HG02642 (cell line): ENCODE data around the gene CLTCL1.
"Not testable (repeated sequence)": the region's sequence is repeated elsewhere in the genome, so short reads cannot be mapped to it uniquely, and the experiment has no call there.

Experiments used
- ATAC-seq: cut with Tn5 transposase; IDR thresholded peaks from one replicate; pipeline ENCODE4 v1.9.1; 2021; ENCODE audit warnings: mild to moderate bottlenecking; ENCODE audit not compliant: unreplicated experiment, poor library complexity

CLTCL1 gene

DNA sequence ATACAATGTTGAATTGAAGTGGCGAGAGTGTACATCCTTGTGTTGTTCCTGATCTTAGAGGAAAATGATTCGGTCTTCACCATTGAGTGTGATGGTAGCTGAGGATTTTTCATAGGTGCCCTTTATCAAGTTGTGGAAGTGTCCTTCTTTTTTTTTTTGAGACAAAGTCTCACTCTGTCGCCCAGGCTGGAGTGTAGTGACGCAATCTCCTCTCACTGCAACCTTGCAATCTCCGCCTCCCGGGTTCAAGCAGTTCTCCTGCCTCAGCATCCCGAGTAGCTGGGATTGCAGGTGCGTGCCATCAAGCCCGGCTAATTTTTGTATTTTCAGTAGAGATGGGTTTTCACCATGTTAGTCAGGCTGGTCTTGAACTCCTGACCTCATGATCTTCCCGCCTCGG lies 132.9 kb downstream of the CLTCL1 start:
- not testable (repeated sequence) for ATAC-seq

DNA sequence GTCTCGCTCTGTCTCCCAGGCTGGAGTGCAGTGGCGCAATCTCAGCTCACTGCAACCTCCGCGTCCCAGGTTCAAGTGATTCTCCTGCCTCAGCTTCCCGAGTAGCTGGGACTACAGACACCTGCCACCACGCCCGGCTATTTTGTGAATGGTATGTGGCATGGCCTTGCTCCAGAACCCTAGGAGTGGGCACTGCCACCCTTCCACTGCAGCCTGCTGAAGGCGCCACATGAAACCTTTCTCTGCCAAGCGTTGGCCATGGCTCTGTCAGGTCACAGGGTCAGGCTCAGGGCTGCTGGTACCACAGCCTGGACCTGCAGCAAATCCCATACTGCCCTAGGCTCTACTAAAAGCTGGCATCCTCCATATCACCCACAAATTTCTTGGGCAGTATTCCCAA lies 135.4 kb downstream of the CLTCL1 start:
- ATAC-seq, result not testable (repeated sequence)

DNA sequence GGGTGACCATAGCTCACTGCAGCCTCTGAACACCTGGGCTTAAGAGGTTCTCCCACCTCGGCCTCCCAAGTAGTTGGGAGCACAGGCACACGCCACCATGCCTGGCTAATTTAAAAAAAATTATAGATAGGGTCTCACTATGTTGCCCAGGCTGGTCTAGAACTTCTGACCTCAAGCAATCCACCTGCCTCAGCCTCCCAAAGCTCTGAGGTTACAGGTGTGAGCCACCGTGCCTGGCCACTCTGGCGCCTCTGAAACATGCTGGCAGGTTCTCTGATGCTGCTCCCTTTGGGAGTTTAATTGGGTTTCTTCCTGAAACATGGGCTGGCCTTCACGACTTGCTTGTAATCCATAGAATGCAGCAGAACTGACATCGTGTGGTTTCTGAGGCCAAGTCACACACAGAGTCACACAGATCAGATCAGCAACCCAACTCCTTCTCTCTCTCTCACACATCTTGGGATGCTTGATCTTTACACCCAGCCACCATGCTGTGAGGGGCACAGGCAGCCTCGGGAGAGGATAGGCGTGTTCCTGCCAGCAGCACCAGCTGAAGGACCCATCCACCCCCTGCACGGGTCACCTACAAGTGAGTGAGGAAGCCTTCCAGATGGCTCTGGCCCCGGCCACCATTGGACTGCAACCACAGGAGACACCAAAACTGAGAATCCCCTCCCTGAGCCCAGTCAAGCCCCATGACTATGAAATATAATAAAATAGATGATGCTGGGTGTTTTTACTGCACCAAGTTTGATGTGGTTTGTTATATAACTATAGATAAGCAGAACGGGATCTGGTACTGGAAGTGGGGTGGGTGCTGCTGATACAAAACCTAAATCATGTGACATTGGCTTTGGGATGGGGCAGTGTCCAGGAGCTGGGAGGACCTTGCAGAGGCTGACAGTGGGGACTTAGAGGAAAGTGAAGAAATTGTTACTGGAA lies 138.3 kb downstream of the CLTCL1 start:
- no peak for ATAC-seq

DNA sequence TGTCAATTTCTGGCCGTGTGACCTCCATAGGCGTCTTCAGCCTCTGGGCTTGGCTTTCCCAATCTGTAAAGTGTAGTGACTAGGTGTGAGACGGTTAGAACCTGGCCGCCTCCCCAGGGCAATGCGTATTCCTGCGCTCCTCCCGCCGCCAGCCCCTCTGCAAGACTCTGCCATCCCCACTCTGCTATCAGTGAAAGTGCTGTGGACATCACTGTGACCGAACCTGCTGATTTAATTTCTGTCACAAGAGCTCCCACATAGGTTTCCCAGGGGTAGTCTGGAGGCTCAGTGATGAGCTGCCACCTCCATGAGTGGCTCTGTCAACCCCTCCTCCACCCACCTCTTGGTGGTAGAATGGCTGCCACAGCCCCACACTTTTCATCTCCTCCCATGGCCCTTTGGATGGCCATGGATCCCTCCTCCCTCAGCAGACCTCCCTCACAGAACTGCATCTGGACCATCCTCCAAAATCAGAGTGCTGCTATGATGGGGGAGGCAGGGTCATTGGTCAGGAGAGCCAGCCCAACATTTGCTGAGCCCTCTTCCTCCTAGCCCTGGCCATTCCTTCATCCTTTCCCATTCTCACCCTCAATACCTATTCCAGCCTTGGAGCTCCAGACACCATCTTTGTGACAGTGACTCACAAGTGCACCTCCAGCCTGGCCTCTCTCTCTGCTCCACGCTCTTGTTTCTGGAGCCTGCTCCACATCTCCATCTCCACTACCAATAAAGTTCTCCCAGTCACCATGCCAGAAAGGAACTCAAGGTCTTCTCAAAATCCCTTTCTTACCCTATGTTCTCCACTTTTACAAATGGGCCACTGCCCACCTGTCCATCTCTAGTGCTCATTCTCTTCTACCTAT lies 140.0 kb downstream of the CLTCL1 start:
- ATAC-seq, result no peak

DNA sequence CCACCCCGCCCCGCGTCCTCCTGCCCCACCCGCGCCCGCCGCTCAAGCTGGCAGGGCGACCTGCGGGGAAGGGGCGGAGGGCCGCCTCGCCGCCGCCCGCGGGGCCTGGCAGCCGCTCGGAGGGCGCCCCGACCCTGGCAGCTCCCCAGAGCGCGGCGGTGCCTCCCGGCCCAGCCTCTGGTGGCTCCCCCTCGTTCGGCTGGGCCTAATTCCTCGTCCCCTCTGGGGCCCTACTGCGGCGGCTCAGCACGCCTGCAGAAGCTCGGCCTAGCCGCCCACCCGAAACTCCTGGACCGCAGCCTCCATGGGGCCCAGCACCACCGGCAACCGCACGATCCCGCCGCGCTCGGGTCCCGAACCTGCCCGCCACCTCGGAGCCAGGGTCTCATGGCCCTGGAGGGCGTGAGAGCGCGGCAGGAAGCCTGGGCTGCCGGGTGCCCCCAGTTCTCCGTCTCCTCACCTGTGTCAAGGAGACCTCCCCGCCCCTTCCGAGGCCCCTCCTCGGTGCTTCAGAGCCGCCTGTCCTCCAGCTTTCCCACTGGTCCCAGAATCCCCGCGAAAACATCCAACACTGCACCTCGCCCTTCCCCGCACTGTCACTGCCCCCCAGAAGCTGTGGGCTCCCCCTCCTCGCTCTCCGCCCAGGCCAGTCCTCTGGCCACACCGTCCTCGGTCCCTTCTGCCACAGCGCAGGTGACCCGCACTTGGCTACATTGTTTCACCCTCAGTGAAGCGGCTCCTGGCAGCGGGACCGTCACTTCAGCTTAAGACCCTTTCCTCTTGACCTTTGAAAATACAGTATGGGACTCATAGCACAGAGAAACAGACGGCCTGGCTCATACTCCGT lies 140.8 kb downstream of the CLTCL1 start:
- no peak for ATAC-seq

DNA sequence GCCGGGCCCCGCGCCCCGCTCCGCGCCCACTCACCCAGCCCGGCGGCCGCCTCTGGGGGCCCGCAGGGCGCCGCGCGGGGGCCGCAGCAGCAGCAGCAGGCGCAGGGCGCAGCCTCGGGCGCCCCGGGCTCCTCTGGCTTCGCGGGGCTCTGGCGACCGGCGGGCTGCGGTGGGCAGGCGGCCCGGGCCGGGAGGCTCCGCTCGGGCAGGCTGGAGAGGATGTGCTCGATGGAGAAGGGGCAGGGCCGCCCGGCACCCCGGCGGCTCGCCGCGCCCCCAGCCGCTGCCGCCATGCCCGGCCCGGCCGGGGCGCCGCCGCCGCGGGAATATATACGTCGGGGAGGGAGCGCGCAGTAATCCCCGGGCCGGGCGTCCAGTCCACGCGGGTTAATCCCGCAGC lies 141.5 kb downstream of the CLTCL1 start, which contains the start of gene GSC2:
GSC2 (minus strand) TSS at position 302 of the 400 bp plus-strand sequence; CDS start at position 293, 9 bp downstream.
- ATAC-seq, result no peak

DNA sequence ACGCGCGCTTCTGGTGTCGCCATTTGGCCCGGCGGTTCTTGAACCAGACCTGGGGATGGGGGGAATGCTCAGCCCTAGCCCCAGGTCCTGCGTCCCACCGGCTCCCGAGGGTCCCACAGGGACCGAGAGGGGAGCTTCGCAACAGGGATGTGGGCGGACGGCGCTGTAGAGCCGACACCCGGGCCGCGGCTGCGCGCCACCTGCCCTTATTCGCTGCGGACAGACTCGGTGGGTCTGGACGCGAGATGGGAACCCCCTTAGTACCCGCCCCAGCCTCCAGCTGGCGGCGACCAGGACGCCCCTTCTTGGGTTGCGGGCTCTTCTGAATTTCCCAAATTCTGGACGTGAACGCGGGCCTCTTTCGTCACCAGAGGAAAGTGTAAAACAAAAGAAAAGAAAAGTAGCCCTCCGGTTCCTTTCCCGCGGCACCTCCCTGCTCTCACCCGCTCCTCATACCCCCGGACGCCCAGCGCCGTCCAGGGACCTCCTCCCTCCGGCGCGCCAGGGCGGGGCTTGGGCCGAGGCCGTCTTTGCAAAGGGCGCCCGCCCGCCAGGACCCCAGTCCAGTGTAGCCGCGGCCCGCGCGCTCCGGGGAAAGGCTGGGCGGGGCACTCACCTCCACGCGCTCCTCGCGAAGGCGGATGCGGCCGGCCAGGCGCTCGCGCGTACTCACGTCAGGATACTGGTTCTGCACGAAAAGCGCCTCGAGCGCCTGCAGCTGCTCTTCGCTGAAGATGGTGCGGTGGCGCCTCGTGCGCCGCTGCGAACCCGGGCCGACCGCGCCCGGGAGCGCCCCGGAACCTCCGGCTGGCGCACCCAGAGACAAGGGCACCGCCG lies 142.3 kb downstream of the CLTCL1 start:
- no peak for ATAC-seq

DNA sequence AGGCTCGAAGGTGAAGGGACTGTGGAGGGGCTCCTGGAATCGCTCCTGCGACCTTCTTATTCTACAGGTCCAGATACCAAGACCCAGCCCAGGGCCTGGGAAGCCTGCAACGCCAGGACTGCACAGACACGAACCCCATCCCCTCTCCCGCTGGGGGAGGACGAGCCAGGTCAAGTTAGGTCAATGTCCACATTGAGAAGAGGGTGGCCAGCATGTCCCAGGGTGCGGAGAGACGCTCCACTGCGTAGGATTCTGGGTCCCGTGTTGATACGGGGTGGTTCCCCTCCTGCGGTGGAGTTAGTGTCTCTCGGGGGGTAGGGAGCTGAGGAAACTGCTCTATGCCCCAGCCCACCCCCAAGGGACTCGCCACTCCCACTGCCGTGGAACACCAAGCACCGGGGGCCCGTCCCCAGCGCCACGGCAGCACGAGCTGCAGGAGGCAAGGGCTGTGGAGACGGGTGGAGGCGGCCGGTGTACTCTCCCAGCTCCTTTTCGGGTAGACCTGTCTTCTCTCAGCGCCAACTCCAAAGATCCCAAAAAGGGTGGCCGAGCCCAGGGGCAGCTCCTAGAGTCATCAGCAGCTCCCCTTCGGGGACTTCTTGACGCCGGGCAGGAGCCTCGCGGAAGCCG lies 143.0 kb downstream of the CLTCL1 start:
- no peak for ATAC-seq

DNA sequence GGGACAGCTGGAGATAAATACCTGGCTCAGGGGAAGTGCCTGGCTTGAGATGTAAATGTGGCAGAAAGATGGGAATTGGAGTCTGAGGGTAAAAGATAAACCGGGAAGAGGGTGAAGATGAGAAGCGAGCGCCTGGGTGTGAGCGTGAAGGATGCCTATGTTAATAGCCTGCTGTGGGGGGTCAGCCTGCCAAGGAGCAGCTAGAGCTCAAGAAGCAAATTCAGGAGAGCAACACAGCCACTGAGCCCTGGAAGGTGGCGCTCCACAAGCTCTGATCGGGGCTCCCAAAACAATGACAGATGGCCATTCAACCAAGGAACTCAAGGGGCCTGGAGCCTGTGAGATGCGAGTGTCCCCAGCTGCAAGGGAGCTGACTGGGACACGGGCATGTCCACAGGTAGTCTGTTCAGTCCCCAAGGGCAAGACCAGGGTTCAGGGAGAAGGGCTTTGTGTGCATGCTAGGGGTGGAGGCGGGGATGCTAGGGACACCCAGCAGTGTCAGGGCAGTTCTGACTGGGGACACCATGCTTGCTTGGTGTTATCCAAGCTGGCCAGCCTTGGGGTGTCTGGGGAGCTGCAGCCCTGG lies 144.2 kb downstream of the CLTCL1 start:
- no peak for ATAC-seq

DNA sequence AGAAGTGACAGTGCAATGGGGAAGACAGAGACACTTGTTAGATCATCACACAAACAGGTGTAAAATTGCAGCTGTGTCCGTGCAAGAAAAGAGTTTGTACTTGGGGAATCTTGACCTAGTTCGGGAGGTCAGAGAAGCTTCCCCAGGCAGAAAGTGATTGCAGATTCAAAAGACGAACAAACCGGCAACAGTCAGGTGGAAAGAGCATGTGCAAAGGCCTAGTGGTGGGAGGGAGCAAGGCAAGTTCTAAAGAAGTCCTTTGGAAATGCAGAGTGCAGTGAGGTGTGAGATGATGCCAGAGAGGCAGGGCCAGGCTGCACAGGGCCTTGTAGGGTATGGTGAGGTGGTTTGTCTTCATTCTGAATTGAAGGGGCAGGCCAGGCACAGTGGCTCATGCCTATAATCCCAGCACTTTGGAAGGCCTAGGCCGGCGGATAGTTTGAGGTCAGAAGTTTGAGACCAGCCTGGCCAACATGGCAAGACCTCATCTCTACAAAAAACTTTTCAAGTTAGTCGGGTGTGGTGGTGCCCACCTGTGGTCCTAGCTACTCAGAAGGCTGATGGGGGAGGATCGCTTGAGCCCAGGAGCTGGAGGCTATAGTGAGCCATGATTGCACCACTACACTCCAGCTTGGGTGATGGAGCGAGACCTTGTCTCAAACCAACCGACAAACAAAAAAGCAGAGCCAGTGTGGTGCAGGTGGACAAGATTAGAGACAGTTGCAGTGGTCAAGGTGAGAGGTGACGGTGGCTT lies 145.1 kb downstream of the CLTCL1 start:
- no peak for ATAC-seq

DNA sequence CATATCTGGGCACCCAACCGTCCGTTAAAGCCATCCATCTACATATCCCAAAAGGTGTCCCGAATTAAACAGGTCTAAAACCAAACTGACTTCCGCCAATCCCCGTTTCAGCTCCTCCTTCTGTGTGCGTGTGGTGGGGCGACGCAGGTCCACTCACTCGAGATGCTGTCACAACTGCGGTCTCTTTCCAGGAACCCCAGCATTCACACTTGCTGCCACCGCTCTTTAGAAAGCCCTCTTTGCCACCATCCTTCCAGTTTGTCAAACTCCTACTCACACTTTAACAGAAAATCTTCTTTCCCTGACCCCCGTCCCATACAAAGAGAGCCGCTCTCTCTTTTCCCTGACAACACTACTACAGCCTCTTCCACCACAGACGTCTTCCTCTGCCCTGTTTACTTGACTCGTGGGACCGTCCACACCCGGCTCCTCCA lies 147.5 kb downstream of the CLTCL1 start:
- peak; percentile 6 for ATAC-seq

DNA sequence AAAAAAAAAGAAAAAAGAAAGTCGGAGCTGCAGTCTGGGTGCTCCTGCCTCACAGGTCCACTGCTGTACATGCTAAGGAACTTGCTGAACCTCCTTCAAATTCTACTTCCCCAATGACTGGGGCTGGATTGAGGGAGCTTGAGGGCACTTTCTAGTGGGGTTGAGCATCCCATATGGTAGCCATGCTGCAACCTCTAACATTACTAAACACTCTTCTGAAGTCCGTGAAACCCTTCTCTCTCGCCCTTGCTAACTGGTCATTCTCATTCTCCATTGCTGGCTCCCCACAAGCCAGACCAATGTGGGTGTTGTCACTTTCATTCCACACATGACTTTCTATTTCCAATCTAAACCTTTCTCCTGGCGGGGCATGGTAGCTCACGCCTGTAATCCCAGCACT lies 148.3 kb downstream of the CLTCL1 start:
- ATAC-seq, result no peak

DNA sequence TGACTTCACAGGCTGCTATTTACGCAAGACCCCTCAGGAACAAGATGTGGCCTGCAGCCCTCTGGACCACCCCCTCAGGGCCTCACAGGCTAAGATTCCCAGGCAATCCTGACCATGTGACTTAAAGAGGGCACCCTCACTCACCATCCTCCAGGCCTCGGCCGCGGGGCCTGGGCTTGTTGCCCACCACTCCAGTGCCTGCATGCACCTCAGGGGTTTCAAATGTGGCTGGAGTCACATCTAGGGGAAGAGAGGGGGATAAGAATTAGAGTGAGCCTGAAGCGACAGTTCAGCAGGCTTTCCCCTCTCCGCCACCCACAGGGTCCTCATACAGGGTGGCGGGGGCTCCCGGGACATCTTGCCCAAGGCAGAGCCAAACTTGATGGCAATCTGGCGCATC lies 149.1 kb downstream of the CLTCL1 start:
- ATAC-seq, result no peak

DNA sequence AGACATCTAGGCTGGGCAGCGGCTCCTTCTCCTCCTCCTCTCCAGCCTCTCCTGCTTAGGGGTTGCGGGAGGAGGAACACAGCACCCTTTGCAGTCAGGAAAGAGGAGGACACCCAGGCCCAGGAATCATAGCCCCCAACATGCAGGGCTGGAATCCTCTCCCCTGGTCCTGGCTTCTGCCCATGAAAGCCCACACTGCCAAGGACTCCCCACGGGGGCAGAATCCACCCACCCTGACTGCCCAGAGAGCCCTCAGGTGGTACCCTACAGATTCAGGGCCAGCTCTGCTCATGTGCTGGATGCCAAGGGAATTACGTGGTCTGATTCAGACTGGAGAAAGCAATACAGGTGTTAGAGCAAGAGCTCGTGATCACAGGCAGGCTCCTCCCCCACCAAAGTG lies 151.5 kb downstream of the CLTCL1 start:
- no peak for ATAC-seq

DNA sequence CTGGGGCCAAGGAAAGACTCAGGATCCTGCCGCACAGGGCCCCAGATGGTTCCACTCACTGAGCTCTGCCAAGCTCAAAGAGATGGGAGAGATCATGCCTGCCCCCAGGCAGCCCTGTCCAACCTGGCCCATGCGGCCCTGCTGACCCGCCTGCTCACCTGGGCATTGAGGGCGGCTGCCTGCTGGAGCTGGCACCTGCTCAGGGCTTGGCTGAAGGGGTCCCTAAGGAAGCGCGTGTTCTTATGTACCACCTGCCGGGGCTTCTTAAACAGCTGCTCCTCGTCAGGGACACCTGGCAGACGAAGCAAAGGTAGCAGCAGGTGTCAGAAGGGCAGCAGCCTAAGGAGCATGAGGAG lies 152.5 kb downstream of the CLTCL1 start:
- no peak for ATAC-seq

DNA sequence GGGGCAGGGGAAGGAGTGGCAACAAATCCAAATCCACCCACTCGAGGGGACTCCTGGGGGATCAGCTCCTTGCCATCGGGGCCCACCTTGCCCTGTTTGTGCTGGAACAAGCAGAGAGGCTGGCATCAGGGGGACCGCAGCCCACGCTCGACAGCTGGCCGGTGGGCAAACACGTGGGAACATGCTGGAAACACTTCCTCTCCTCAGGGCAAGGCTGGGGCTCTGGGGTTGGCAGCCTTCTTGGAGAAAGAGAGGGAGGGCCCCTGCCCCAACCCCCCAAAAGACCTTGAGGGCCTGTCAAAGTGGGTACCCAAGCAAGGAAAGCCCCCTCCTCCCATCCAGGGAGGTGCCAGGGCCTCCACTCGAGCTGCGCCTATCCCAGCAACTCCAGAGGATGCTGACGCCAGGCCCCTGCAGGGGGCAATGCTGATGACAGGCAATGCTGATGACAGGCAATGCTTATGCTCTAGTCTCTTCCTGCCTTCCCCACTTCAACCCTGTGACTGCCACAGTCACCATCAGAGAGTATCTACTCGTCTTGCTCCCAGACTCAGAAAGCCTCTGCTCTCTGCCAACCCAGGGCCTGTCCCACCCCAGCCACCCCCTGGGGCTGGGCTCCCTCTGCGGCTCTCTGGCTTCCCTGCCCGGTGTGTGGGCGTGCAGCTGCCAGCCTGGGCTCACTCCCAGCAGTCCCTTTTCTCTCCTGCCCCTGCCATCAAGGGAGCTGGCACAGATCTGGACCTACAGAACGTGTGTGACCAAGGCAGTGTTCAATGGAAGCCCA lies 153.1 kb downstream of the CLTCL1 start:
- no peak for ATAC-seq
